GM13976 (cell line): ENCODE measurements around the gene TRPV3.

Experiments
- DNase-seq: peaks from one replicate; pipeline ENCODE4 v3.0.0; 2012; ENCODE audit warnings: low spot score
- CTCF ChIP-seq: IDR thresholded peaks from 2 replicates; pipeline ENCODE4 v1.5.1; 2012; ENCODE audit warnings: borderline replicate concordance, mild to moderate bottlenecking; ENCODE audit not compliant: insufficient read depth; ENCODE audit errors: extremely low read depth, missing control alignments, control extremely low read depth
- in situ Hi-C: fragments of 300-500 bp; cut with MboI; formaldehyde crosslinking; loops from one replicate; pipeline ENCODE4 v1.12.0; 2022; ENCODE audit warnings: low sequenced_read_pairs, mixed read lengths, inconsistent platforms; ENCODE audit not compliant: unreplicated experiment

The TRPV3 gene

GRCh38 chr17:3501344-3501743 lies 56.3 kb downstream of the TRPV3 start:
- no peak for DNase-seq
- in situ Hi-C loops, result no loop called here
- no peak for TF ChIP-seq CTCF

- in situ Hi-C loops, result no loop called here
- no peak for DNase-seq
- no peak for TF ChIP-seq CTCF
Observed at GRCh38 chr17:3497101-3497500, 60.5 kb downstream of the TRPV3 start.

- TF ChIP-seq CTCF, result no peak
- in situ Hi-C loops, result no loop called here
- DNase-seq, result no peak
Observed at GRCh38 chr17:3485481-3486068, 72.0 kb downstream of the TRPV3 start.

- in situ Hi-C loops, result no loop called here
- TF ChIP-seq CTCF, result no peak
- DNase-seq, result no peak
Observed at GRCh38 chr17:3482852-3483251, 74.8 kb downstream of the TRPV3 start.

- no peak for DNase-seq
- no peak for TF ChIP-seq CTCF
- in situ Hi-C loops, result no loop called here
Observed at GRCh38 chr17:3479988-3480387, 77.6 kb downstream of the TRPV3 start.

GRCh38 chr17:3475812-3476610 lies 81.6 kb downstream of the TRPV3 start, which contains the start of gene ASPA:
TSS of gene ASPA (plus strand) at chr17:3475997. CDS start at chr17:3476160, 163 bp downstream.
- TF ChIP-seq CTCF, result no peak
- in situ Hi-C loops, result no loop called here
- DNase-seq, result no peak
